Measurements from ENCODE around the gene UBTD1.
A peak's percentile ranks its signal among the peaks of the same experiment; 100 is the strongest.

UBTD1 gene

DNA sequence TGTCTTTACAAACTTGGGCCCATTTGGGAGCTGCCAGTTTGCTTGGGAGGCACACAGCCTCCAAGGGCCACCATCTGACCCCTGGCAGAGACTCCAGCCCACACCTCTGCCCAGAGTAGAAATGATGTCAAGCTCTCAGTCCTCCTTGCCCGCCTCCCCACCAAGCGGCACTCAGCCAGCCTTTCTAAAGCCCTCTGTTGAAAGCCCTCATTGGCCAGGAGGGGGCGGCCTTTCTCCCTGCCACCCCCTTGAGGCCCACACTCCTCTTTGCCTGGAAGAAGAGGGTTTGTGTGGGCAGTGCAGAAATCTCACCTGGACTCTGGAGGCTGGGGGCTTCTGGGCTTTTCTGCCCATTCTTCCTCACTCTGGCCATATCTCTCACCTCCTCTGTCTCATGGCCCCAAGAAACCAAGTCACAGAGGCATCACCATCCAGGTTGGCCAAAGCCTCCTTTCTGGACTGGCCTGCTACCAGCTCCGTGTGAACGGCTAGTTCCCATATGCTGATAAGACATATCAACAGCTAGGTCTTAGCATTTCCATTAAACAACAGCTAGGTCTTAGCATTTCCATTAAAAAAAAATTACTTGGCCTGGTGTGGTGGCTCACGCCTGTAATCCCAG is 36.1 kb downstream of the UBTD1 start:
- H3K4me3 ChIP-seq (replicated peaks; ENCODE audit: low read depth, low read length): no peak overlapping the region
- no peak for DNase-seq (ENCODE audit: extremely low read depth, insufficient read length)
- H3K27me3 ChIP-seq (replicated peaks; ENCODE audit: control insufficient read depth, insufficient read depth, low read length): no peaks in the 10 kb centered on the region
- TF ChIP-seq CTCF (IDR thresholded peaks at IDR 0.05; ENCODE audit: insufficient read depth, low read length, poor library complexity, severe bottlenecking): peak; percentile 85
- no peaks in the 10 kb centered on the region for H3K36me3 ChIP-seq (ENCODE audit: control insufficient read depth, insufficient read depth, low read length)

DNA sequence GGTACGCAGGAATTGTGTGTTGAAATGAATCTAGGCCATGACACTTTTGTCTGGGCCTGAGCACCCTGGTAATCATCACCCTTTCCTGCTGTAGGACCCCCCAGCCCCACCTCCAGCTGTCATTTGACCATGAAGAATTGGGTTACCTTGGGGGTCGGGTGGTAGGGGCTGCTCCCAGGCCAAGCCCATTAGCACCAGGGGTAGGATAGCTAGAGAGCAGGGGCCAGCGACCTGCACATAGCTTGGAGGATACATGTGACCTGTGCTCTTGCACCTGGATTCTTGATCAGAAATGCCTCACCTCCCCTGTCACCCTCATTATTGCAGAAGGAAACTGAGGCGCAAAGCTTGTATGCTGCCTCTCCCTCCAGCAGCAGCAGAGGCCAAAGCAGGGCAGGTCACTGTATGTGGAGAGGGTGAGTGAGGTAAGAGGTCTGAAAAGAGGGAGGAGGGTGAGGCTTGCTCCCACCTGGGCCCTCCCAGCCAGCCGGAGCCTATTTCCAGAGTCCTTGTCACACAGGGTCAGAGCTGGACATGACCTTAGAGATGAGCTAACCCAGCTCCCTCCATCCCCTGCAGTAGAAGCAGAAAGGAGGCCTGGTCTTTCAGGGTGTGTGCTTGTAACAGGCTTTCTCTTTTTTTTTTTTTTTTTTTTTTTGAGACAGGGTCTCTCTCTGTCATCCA is 38.6 kb downstream of the UBTD1 start:
- no peak overlapping the region for H3K4me3 ChIP-seq (replicated peaks; ENCODE audit: low read depth, low read length)
- no peaks in the 10 kb centered on the region for H3K36me3 ChIP-seq (ENCODE audit: control insufficient read depth, insufficient read depth, low read length)
- TF ChIP-seq CTCF (IDR thresholded peaks at IDR 0.05; ENCODE audit: insufficient read depth, low read length, poor library complexity, severe bottlenecking): no peak
- no peak for DNase-seq (ENCODE audit: extremely low read depth, insufficient read length)
- H3K27me3 ChIP-seq (replicated peaks; ENCODE audit: control insufficient read depth, insufficient read depth, low read length): no peaks in the 10 kb centered on the region

GRCh38 chr10:97538411-97538810 is 39.7 kb downstream of the UBTD1 start:
- no peak for TF ChIP-seq CTCF (IDR thresholded peaks at IDR 0.05; ENCODE audit: insufficient read depth, low read length, poor library complexity, severe bottlenecking)
- H3K4me3 ChIP-seq (replicated peaks; ENCODE audit: low read depth, low read length): no peak overlapping the region
- DNase-seq (ENCODE audit: extremely low read depth, insufficient read length): no peak
- no peaks in the 10 kb centered on the region for H3K27me3 ChIP-seq (replicated peaks; ENCODE audit: control insufficient read depth, insufficient read depth, low read length)
- H3K36me3 ChIP-seq (ENCODE audit: control insufficient read depth, insufficient read depth, low read length): no peaks in the 10 kb centered on the region

DNA sequence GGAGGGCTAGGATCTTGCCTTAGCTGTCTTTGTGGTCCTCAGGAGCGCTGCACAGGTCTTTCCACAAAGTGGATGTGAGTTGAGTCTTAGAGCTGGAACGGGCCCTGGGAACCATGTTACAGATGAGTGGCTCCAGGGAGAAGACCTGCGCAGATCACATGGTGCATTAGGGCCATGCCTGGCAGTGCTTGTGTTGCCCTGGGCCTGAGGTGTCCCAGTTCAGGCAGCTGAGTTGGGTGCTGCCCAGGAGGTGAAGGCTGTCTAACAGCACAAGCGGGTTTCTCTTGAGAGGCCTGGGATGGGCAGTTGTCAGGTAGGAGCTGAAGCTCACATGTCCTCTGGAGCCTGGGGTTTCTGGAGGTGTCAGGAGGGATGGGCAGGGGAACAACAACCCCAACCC is 40.1 kb downstream of the UBTD1 start:
- H3K36me3 ChIP-seq (ENCODE audit: control insufficient read depth, insufficient read depth, low read length): no peaks in the 10 kb centered on the region
- no peak for DNase-seq (ENCODE audit: extremely low read depth, insufficient read length)
- no peak for TF ChIP-seq CTCF (IDR thresholded peaks at IDR 0.05; ENCODE audit: insufficient read depth, low read length, poor library complexity, severe bottlenecking)
- no peak overlapping the region for H3K4me3 ChIP-seq (replicated peaks; ENCODE audit: low read depth, low read length)
- H3K27me3 ChIP-seq (replicated peaks; ENCODE audit: control insufficient read depth, insufficient read depth, low read length): no peaks in the 10 kb centered on the region

DNA sequence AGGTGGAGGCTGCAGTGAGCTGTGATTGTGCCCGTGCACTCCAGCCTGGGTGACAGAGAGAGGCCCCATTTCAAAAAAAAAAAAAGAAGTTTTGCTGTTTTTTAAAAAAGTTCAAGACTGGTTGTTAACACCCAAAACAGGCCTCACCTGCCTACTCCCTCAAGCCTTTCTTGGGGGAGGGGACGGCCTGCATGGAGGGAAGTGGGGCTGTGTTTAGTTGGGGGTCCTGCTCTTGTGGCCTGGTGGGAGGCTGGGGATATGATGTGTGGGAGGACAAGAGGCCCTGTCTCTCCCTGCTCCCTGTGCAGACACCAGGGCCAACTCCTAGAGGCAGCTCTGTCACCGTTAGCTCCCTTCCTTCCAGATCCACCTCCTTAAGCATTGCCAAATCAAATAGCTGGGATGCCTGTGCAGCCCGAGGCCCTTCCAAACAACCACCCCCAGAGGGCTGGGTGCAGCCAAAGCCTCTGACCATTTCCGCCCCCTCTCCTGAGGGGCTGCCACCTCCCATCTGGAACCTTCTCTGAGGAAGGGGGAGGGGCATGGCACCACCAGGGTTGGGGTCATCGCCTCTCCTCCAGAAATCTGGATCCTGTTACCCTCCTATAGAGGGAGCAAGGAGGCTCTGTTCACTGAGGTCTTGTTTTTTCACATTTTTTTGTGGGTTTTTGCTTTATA is 40.9 kb downstream of the UBTD1 start:
- no peak for TF ChIP-seq CTCF (IDR thresholded peaks at IDR 0.05; ENCODE audit: insufficient read depth, low read length, poor library complexity, severe bottlenecking)
- Histone ChIP-seq H3K4me3 (replicated peaks; ENCODE audit: low read depth, low read length) (no peak overlapping the region), H3K36me3 (ENCODE audit: control insufficient read depth, insufficient read depth, low read length) (no peaks in the 10 kb centered on the region), H3K27me3 (replicated peaks; ENCODE audit: control insufficient read depth, insufficient read depth, low read length) (no peaks in the 10 kb centered on the region)
- DNase-seq (ENCODE audit: extremely low read depth, insufficient read length): no peak
